NB4 (cell line): ENCODE measurements around the gene CXCL12.

ENCODE experiments used
- CTCF ChIP-seq: IDR thresholded peaks from one replicate; pipeline ENCODE4 v1.5.1; 2012; ENCODE audit warnings: low read depth, low read length
- POLR2A ChIP-seq: IDR thresholded peaks from 2 replicates; pipeline ENCODE4 v1.6.1; 2011; ENCODE audit warnings: mild to moderate bottlenecking; ENCODE audit not compliant: insufficient read length; ENCODE audit errors: extremely low read depth

- no peak for TF ChIP-seq POLR2A
- TF ChIP-seq CTCF = no peak
Measured at GRCh38 chr10:44415121-44415520, 30.2 kb upstream of the CXCL12 start.
